Head of caudate nucleus (tissue), 42 donors: ENCODE data around the gene OGDH.

Experiments used
- DNase-seq, 42 donors: peaks; one replicate each; pipeline versions ENCODE4 v3.0.0 to v3.0.0-alpha.2; 2020 to 2021; ENCODE audit warnings: mixed read lengths in 7 of 42
- intact Hi-C: fragments of 100-400 bp; cut with DNase I; formaldehyde crosslinking; loops from one replicate; pipeline ENCODE4 v1.15.0; 2022

Gene OGDH

GRCh38 chr7:44631458-44632115 lies 25.2 kb downstream of the OGDH start:
- intact Hi-C loops: no loop called here
- peak in 1 of 42 donors; percentile 31 for DNase-seq

GRCh38 chr7:44632196-44632595 lies 25.8 kb downstream of the OGDH start:
- peak in 1 of 42 donors; percentile 23 for DNase-seq
- intact Hi-C loops: no loop called here

GRCh38 chr7:44633254-44634186 lies 27.1 kb downstream of the OGDH start:
- intact Hi-C loops: no loop called here
- DNase-seq: peak in 25 of 42 donors; percentile 18 to 71 (median 38)

- intact Hi-C loops: no loop called here
- no peak for DNase-seq
These were observed 27.9 kb downstream of the OGDH start for GRCh38 chr7:44634187-44634838.

- peak in 26 of 42 donors; percentile 4 to 71 (median 37) for DNase-seq
These were observed 28.6 kb downstream of the OGDH start for GRCh38 chr7:44634839-44635591.

GRCh38 chr7:44636041-44636584 lies 29.7 kb downstream of the OGDH start:
- peak in 2 of 42 donors; percentile 5 to 34 for DNase-seq
- intact Hi-C loops: no loop called here

More at GRCh38 chr7:44634839-44635591, 28.6 kb downstream of the OGDH start:
- intact Hi-C loops: no loop called here

- DNase-seq: peak in 2 of 42 donors; percentile 2 to 20
- intact Hi-C loops: no loop called here
These were observed 30.5 kb downstream of the OGDH start for GRCh38 chr7:44636926-44637325.

- peak in 36 of 42 donors; percentile 27 to 88 (median 53) for DNase-seq
- intact Hi-C loops: no loop called here
These were observed 31.6 kb downstream of the OGDH start for GRCh38 chr7:44637788-44638594.

GRCh38 chr7:44638611-44639557 lies 32.5 kb downstream of the OGDH start:
- peak in 21 of 42 donors; percentile 13 to 69 (median 32) for DNase-seq
- intact Hi-C loops: no loop called here

GRCh38 chr7:44639671-44640321 lies 33.4 kb downstream of the OGDH start:
- intact Hi-C loops: no loop called here
- DNase-seq: peak in 20 of 42 donors; percentile 19 to 71 (median 39)

- DNase-seq: peak in 1 of 42 donors; percentile 19
- intact Hi-C loops: no loop called here
These were observed 36.8 kb downstream of the OGDH start for GRCh38 chr7:44643206-44643605.

- no peak for DNase-seq
- intact Hi-C loops: no loop called here
These were observed 38.8 kb downstream of the OGDH start for GRCh38 chr7:44645254-44645653.

- DNase-seq: peak in 1 of 42 donors; percentile 31
- intact Hi-C loops: no loop called here
These were observed 39.3 kb downstream of the OGDH start for GRCh38 chr7:44645696-44646095.

GRCh38 chr7:44646176-44646920 lies 39.9 kb downstream of the OGDH start:
- intact Hi-C loops: no loop called here

GRCh38 chr7:44646921-44647636 lies 40.7 kb downstream of the OGDH start:
- intact Hi-C loops: no loop called here
- peak in 1 of 42 donors; percentile 15 for DNase-seq

More at GRCh38 chr7:44646176-44646920, 39.9 kb downstream of the OGDH start:
- peak in 1 of 42 donors; percentile 22 for DNase-seq
